OCI-LY7 (cell line): ENCODE measurements around the gene TGFBR1.

ENCODE experiments used
- CTCF ChIP-seq: fragments of 200-600 bp; sonication (generic); conservative IDR thresholded peaks from 2 replicates; pipeline ENCODE4 v1.5.1; 2014; ENCODE audit warnings: mild to moderate bottlenecking, antibody characterized with exemption, low read length, moderate library complexity, mixed read lengths
- EZH2phosphoT487 ChIP-seq: fragments of 200-600 bp; sonication (generic); IDR thresholded peaks from 2 replicates; pipeline ENCODE4 v1.6.1; 2018; ENCODE audit warnings: low read depth, borderline replicate concordance, mild to moderate bottlenecking, mixed run types, antibody characterized with exemption, low read length, moderate library complexity, mixed read lengths

DNA sequence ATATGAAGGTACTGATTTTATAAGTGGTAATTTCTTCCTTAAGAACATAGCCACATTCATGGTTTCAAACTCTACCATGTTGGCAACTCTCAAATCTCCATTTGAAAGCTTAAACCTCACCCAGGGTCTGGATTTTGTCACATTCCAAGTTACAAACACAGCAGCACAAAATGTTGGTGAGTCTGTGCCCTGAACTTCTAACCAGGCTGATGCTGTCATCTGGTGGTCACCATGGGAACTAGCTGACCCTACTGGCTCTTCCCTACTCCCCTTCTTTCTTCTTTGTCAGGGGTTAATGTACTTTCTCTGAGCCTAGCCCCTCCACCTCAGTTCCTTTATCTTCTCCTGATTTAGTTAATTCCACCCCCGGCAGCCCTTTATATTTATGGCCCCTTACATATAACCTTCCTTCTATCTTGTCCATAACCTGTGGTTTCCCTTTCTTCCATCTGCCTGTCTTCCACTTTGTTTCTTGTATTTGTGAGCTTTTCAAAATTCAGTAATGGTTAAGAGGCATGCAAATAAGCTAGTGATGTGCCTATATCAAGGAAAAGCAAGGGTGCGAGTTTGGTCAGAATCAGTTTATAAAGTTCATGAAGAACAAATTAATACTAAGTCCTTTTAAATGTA lies 35.9 kb downstream of the TGFBR1 start:
- TF ChIP-seq CTCF (peak; percentile 96), EZH2phosphoT487 (no peak)
